ENCODE measurements around the gene POR.
"Not testable (repeated sequence)": the region's sequence is repeated elsewhere in the genome, so short reads cannot be mapped to it uniquely, and the experiment has no call there.

Gene POR

GRCh38 chr7:75878769-75879611 is 36.0 kb upstream of the POR start, which contains the start of gene RHBDD2:
Gene RHBDD2 (plus strand): TSS chr7:75879034. CDS start chr7:75879083, 49 bp downstream.
- no peak for TF ChIP-seq CTCF (IDR thresholded peaks at IDR 0.05; ENCODE audit: borderline replicate concordance, insufficient read depth, low read depth, low read length)
- peak within 1 kb of the TSS; percentile 83 for H3K4me3 ChIP-seq (ENCODE audit: low read depth, low read length)

GRCh38 chr7:75879771-75880184 is 35.2 kb upstream of the POR start:
- no peak for TF ChIP-seq CTCF (IDR thresholded peaks at IDR 0.05; ENCODE audit: borderline replicate concordance, insufficient read depth, low read depth, low read length)
- H3K4me3 ChIP-seq (ENCODE audit: low read depth, low read length): peak overlapping the region; percentile 83

- H3K4me3 ChIP-seq (ENCODE audit: low read depth, low read length): no peak overlapping the region
Measured at GRCh38 chr7:75880242-75880641, 34.7 kb upstream of the POR start.

GRCh38 chr7:75881436-75882095 is 33.4 kb upstream of the POR start:
- H3K4me3 ChIP-seq (ENCODE audit: low read depth, low read length): no peak overlapping the region
- TF ChIP-seq CTCF (IDR thresholded peaks at IDR 0.05; ENCODE audit: borderline replicate concordance, insufficient read depth, low read depth, low read length): no peak

More at GRCh38 chr7:75880242-75880641, 34.7 kb upstream of the POR start:
- TF ChIP-seq CTCF (IDR thresholded peaks at IDR 0.05; ENCODE audit: borderline replicate concordance, insufficient read depth, low read depth, low read length): no peak

GRCh38 chr7:75883265-75883824 is 31.6 kb upstream of the POR start:
- not testable (repeated sequence) for H3K4me3 ChIP-seq (ENCODE audit: low read depth, low read length)

- no peak for TF ChIP-seq CTCF (IDR thresholded peaks at IDR 0.05; ENCODE audit: borderline replicate concordance, insufficient read depth, low read depth, low read length)
- H3K4me3 ChIP-seq (ENCODE audit: low read depth, low read length): no peak overlapping the region
Measured at GRCh38 chr7:75884476-75884875, 30.5 kb upstream of the POR start.

- H3K4me3 ChIP-seq (ENCODE audit: low read depth, low read length): no peak overlapping the region
- no peak for TF ChIP-seq CTCF (IDR thresholded peaks at IDR 0.05; ENCODE audit: borderline replicate concordance, insufficient read depth, low read depth, low read length)
Measured at GRCh38 chr7:75885036-75885435, 29.9 kb upstream of the POR start.
